Neural cell (in vitro differentiated cells): ENCODE results near the gene C8A.

Source experiments
- RAD21 ChIP-seq: fragments of 450-650 bp; conservative IDR thresholded peaks from 2 replicates; pipeline ENCODE4 v1.6.1; 2014; ENCODE audit warnings: antibody characterized with exemption, mild to moderate bottlenecking, moderate library complexity
- SMC3 ChIP-seq: fragments of 450-650 bp; conservative IDR thresholded peaks from 2 replicates; pipeline ENCODE4 v1.6.1; 2014; ENCODE audit warnings: antibody characterized with exemption, mild to moderate bottlenecking, moderate library complexity; ENCODE audit not compliant: poor library complexity
- TF ChIP-seq, protein P1 (sequence below): fragments of 450-650 bp; IDR thresholded peaks from 2 replicates; pipeline ENCODE4 v1.5.1; 2014; ENCODE audit warnings: antibody characterized with exemption, mild to moderate bottlenecking, moderate library complexity; ENCODE audit not compliant: poor library complexity, severe bottlenecking

DNA sequence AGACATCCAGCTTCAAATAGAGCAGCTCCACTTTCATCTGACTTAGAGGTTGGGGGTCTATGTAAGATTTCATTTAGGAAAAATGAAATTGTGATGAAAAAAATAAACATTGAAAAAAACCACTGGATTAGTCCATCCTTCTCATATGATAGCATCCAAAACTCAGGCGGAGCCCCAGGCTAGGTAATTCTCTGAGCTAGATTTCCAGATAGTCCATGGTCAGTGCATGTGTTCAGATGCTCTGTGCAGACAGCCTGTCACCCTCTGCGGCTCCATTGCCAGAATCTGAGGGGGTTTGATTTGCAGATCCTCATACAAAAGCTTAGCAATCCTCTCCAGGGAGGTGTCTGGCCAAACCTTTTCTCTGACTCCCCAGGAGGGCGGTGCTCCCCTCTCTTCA is 62.0 kb downstream of the C8A start:
- TF ChIP-seq, protein P1, sequence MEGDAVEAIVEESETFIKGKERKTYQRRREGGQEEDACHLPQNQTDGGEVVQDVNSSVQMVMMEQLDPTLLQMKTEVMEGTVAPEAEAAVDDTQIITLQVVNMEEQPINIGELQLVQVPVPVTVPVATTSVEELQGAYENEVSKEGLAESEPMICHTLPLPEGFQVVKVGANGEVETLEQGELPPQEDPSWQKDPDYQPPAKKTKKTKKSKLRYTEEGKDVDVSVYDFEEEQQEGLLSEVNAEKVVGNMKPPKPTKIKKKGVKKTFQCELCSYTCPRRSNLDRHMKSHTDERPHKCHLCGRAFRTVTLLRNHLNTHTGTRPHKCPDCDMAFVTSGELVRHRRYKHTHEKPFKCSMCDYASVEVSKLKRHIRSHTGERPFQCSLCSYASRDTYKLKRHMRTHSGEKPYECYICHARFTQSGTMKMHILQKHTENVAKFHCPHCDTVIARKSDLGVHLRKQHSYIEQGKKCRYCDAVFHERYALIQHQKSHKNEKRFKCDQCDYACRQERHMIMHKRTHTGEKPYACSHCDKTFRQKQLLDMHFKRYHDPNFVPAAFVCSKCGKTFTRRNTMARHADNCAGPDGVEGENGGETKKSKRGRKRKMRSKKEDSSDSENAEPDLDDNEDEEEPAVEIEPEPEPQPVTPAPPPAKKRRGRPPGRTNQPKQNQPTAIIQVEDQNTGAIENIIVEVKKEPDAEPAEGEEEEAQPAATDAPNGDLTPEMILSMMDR = no peak
- TF ChIP-seq RAD21 (no peak), SMC3 (no peak)
